K562 (cell line): ENCODE results near the gene SMIM29. TPM values are rescaled to one million over a fixed set of nuclear protein-coding genes. Genes with fewer than 3 reads are reported as not detected.
A peak's percentile ranks its signal among the peaks of the same experiment; 100 is the strongest.

ENCODE experiments used
- ATF2 ChIP-seq: sonication (generic); formaldehyde crosslinking; IDR thresholded peaks from 2 replicates; pipeline ENCODE4 v1.8.1; 2022; ENCODE audit warnings: missing genetic modification reagents
- CCNT2 ChIP-seq: IDR thresholded peaks from 2 replicates; pipeline ENCODE4 v1.6.1; 2011; ENCODE audit warnings: borderline replicate concordance, low read depth, mild to moderate bottlenecking, moderate library complexity, mixed read lengths, low read length; ENCODE audit not compliant: insufficient read length; ENCODE audit errors: extremely low read depth
- CSDE1 ChIP-seq, 2 experiments: fragments of 450-650 bp; IDR thresholded peaks; 2 replicates each; pipeline ENCODE4 v1.6.1; 2016; ENCODE audit warnings: mild to moderate bottlenecking in 1 of 2
- ESRRA ChIP-seq: fragments of 450-650 bp; IDR thresholded peaks from 2 replicates; pipeline ENCODE4 v1.6.1; 2014; ENCODE audit warnings: low read depth, mild to moderate bottlenecking, moderate library complexity, borderline replicate concordance
- ETS2 ChIP-seq: IDR thresholded peaks from 2 replicates; pipeline ENCODE4 v1.6.1; 2016; ENCODE audit warnings: borderline replicate concordance, missing genetic modification characterization, mild to moderate bottlenecking, moderate library complexity, missing compliant biosample characterization; ENCODE audit not compliant: poor library complexity, severe bottlenecking
- ETV6 ChIP-seq, 3 experiments: fragments of 150-350 bp in 1 of 3; sonication (generic) in 1 of 3; formaldehyde crosslinking in 1 of 3; IDR thresholded peaks; 2 replicates each; pipeline versions ENCODE4 v1.6.1 to v1.8.0; 2014 to 2022; ENCODE audit warnings: borderline replicate concordance in 2 of 3, low read depth in 2 of 3, antibody characterized with exemption in 1 of 3, low read length in 1 of 3, mild to moderate bottlenecking in 1 of 3, missing genetic modification reagents in 1 of 3
- GTF3C2 ChIP-seq: IDR thresholded peaks from 3 replicates; pipeline ENCODE4 v1.6.1; 2011; ENCODE audit warnings: borderline replicate concordance, mild to moderate bottlenecking, moderate library complexity; ENCODE audit not compliant: insufficient read length; ENCODE audit errors: extremely low read depth
- KLF16 ChIP-seq: IDR thresholded peaks from 2 replicates; pipeline ENCODE4 v1.6.1; 2016; ENCODE audit warnings: antibody characterized with exemption
- NFE2L1 ChIP-seq: fragments of 450-650 bp; IDR thresholded peaks from 2 replicates; pipeline ENCODE4 v1.6.1; 2016; ENCODE audit warnings: missing genetic modification characterization, low read depth, mild to moderate bottlenecking, missing compliant biosample characterization, moderate library complexity, borderline replicate concordance
- NR3C1 ChIP-seq: sonication (generic); formaldehyde crosslinking; IDR thresholded peaks from 2 replicates; pipeline ENCODE4 v1.8.1; 2022; ENCODE audit warnings: missing genetic modification reagents
- OTX1 ChIP-seq: fragments of 450-650 bp; formaldehyde crosslinking; IDR thresholded peaks from 2 replicates; pipeline ENCODE4 v1.4.0; 2022; ENCODE audit warnings: mild to moderate bottlenecking
- POLR3A ChIP-seq: IDR thresholded peaks from 2 replicates; pipeline ENCODE4 v1.6.1; 2011; ENCODE audit warnings: borderline replicate concordance, mild to moderate bottlenecking, moderate library complexity; ENCODE audit not compliant: insufficient read length, insufficient read depth; ENCODE audit errors: extremely low read depth
- TFAM ChIP-seq: fragments of 250-450 bp; sonication (Bioruptor Pico); conservative IDR thresholded peaks from 2 replicates; pipeline ENCODE4 v1.5.0; 2021; ENCODE audit warnings: mild to moderate bottlenecking, moderate library complexity
- TOE1 ChIP-seq, 2 experiments: fragments of 450-650 bp in 1 of 2; sonication (generic) in 1 of 2; formaldehyde crosslinking in 1 of 2; IDR thresholded peaks; 2 replicates each; pipeline versions ENCODE4 v1.7.1 to v1.8.0; 2016 to 2022; ENCODE audit warnings: borderline replicate concordance in 2 of 2, mild to moderate bottlenecking in 2 of 2, antibody characterized with exemption in 1 of 2, inconsistent platforms in 1 of 2, low read depth in 1 of 2, missing genetic modification reagents in 1 of 2, moderate library complexity in 1 of 2
- XRCC5 ChIP-seq: fragments of 200-400 bp; formaldehyde crosslinking; IDR thresholded peaks from 2 replicates; pipeline ENCODE4 v1.6.1; 2017; ENCODE audit warnings: low read depth, mild to moderate bottlenecking, low read length
- ZBTB34 ChIP-seq: fragments of 250-450 bp; sonication (Bioruptor Pico); IDR thresholded peaks from 2 replicates; pipeline ENCODE4 v1.8.0; 2021; ENCODE audit warnings: mild to moderate bottlenecking, moderate library complexity
- ZNF24 ChIP-seq: fragments of 450-650 bp; IDR thresholded peaks from 2 replicates; pipeline ENCODE4 v1.6.1; 2016
- ZNF282 ChIP-seq: sonication (generic); formaldehyde crosslinking; IDR thresholded peaks from 2 replicates; pipeline ENCODE4 v1.8.1; 2023; ENCODE audit warnings: missing genetic modification reagents
- ZNF785 ChIP-seq: fragments of 250-450 bp; sonication (Bioruptor Pico); IDR thresholded peaks from 2 replicates; pipeline ENCODE4 v1.4.0; 2020; ENCODE audit warnings: mild to moderate bottlenecking
- polyA plus RNA-seq, 8 experiments: library from polyadenylated mRNA; depleted of rRNA in 4 of 8; stranded (reverse) in 5 of 8; unstranded in 3 of 8; fragments of >200 nt; fragmentation: Nextera tagmentation in 2 of 8; fragmentation: Illumina TruSeq in 1 of 8; extraction: Ambion mirVana in 2 of 8; extraction: Trizol in 1 of 8; gene quantifications; 2 replicates each; pipeline versions ENCODE4 v1.2.1 to v1.2.3, GENCODE V29; 2011 to 2014; ENCODE audit warnings: inconsistent platforms in 1 of 8, missing spikeins in 1 of 8
- total RNA-seq, 7 experiments: library from RNA; depleted of rRNA in 6 of 7; stranded (reverse); fragments of >200 nt in 6 of 7; fragmentation: Illumina TruSeq in 2 of 7; extraction: Trizol in 2 of 7; gene quantifications; 2 replicates each; pipeline versions ENCODE4 v1.2.1 to v1.2.3, GENCODE V29; 2011 to 2021; ENCODE audit warnings: low replicate concordance in 1 of 7

The SMIM29 gene
- total and polyA plus RNA-seq, 9 of the 15 experiments (the other 6 are each of a cell fraction or from before 2014, with no cell fraction given) = 6.5 to 36.7 (median 20.9) TPM

- TF ChIP-seq ETS2 (tag) (no peak), ATF2 (CRISPR knock-in tag) (no peak), ZBTB34 (CRISPR knock-in tag) (no peak), ZNF282 (CRISPR knock-in tag) (no peak), NR3C1 (no peak), ZNF785 (CRISPR knock-in tag) (no peak), TOE1 (IDR thresholded peaks at IDR 0.05; ENCODE audit: borderline replicate concordance) (no peak), TOE1 (CRISPR knock-in tag; IDR thresholded peaks at IDR 0.05; ENCODE audit: borderline replicate concordance, low read depth) (no peak), KLF16 (no peak), OTX1 (CRISPR knock-in tag) (no peak), ZNF24 (no peak), GTF3C2 (no peak), POLR3A (no peak), NFE2L1 (tag) (no peak), TFAM (no peak), CSDE1 (IDR thresholded peaks at IDR 0.05) (no peak), XRCC5 (no peak), ESRRA (peak; percentile 17; the same call in 1 of the 2 replicates), ETV6 (IDR thresholded peaks at IDR 0.05; ENCODE audit: borderline replicate concordance in 1 of 2, low read depth in 2 of 2, low read length in 1 of 2) (no peak), ETV6 (CRISPR knock-in tag; IDR thresholded peaks at IDR 0.05; ENCODE audit: borderline replicate concordance) (no peak), CCNT2 (peak; percentile 81)
Observed at GRCh38 chr6:34235307-34236130, 13.3 kb downstream of the SMIM29 start (continued).
